Naive B cell (primary cell): ENCODE data around the gene TBC1D32. TPM values are rescaled to one million over a fixed set of nuclear protein-coding genes. Genes with fewer than 3 reads are reported as not detected.
"Not testable (repeated sequence)": the region's sequence is repeated elsewhere in the genome, so short reads cannot be mapped to it uniquely, and the experiment has no call there.

Experiments used
- ATAC-seq, 2 donors: fragments of 150-1000 bp; cut with Tn5 transposase; 2 replicates each; pipeline ENCODE4 v1.10.0; 2021; ENCODE audit warnings: low read depth in 2 of 2, mild to moderate bottlenecking in 2 of 2, moderate library complexity in 2 of 2
- DNase-seq: peaks from one replicate; pipeline ENCODE4 v3.0.0; 2022
- H3K27ac Mint-ChIP-seq, 6 donors: one replicate each; pipeline ENCODE4 v1.8.0; 2020 to 2022; ENCODE audit warnings: mild to moderate bottlenecking in 6 of 6, mixed read lengths in 6 of 6, moderate library complexity in 5 of 6, inconsistent platforms in 2 of 6
- H3K27me3 Mint-ChIP-seq, 3 donors: one replicate each; pipeline ENCODE4 v1.8.0; 2021 to 2022; ENCODE audit warnings: mixed read lengths in 3 of 3, mild to moderate bottlenecking in 1 of 3
- H3K36me3 Mint-ChIP-seq, 2 donors: one replicate each; pipeline ENCODE4 v1.8.0; 2020 to 2022; ENCODE audit warnings: mixed read lengths in 2 of 2, inconsistent platforms in 1 of 2, mild to moderate bottlenecking in 1 of 2
- H3K4me1 Mint-ChIP-seq, 3 donors: one replicate each; pipeline ENCODE4 v1.8.0; 2020 to 2022; ENCODE audit warnings: mixed read lengths in 3 of 3, inconsistent platforms in 1 of 3, mild to moderate bottlenecking in 1 of 3, moderate library complexity in 1 of 3
- H3K4me3 Mint-ChIP-seq, 8 donors: one replicate each; pipeline ENCODE4 v1.8.0; 2020 to 2022; ENCODE audit warnings: mild to moderate bottlenecking in 8 of 8, mixed read lengths in 8 of 8, moderate library complexity in 8 of 8, inconsistent platforms in 2 of 8
- H3K9me3 Mint-ChIP-seq, 7 donors: one replicate each; pipeline ENCODE4 v1.8.0; 2020 to 2022; ENCODE audit warnings: mixed read lengths in 7 of 7, mild to moderate bottlenecking in 5 of 7, inconsistent platforms in 2 of 7, moderate library complexity in 1 of 7
- polyA plus RNA-seq, 6 donors: library from polyadenylated mRNA; unstranded; fragments of 300-500 nt; fragmentation: Illumina TruSeq; gene quantifications; one replicate each; pipeline ENCODE4 v1.2.3, GENCODE V29; 2021; ENCODE audit warnings: low read depth in 6 of 6

TBC1D32 gene
- polyA plus RNA-seq, 6 donors from 2014 or later = 1.2 to 6.0 (median 3.7) TPM

DNA sequence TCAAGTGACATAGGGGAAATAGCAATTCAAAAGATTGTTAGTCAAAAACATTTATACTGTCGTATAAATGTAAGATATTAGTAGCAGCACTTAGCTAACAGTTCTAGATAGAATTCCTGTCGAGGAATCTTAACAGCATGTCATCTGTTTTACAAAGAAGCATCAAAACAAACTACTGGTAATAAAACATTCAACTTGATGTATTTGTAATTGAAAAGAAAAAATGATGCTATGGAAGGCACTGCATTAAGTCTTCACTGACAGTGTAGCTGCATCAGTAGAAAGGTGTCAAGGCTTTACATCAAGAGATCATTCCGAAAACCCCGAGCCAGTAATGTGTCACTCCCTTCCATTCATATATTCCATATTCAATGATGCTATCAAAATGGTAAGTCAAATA, 223.5 kb downstream of the TBC1D32 start:
- no peaks in the 10 kb centered on the region for H3K27me3 Mint-ChIP-seq
- no peak overlapping the region for H3K27ac Mint-ChIP-seq
- DNase-seq (no peak), ATAC-seq (no peak)
- no peaks in the 10 kb centered on the region for H3K4me1 Mint-ChIP-seq
- no peak overlapping the region for H3K4me3 Mint-ChIP-seq
- no peaks in the 10 kb centered on the region for H3K36me3 Mint-ChIP-seq
- no peaks in the 10 kb centered on the region for H3K9me3 Mint-ChIP-seq

DNA sequence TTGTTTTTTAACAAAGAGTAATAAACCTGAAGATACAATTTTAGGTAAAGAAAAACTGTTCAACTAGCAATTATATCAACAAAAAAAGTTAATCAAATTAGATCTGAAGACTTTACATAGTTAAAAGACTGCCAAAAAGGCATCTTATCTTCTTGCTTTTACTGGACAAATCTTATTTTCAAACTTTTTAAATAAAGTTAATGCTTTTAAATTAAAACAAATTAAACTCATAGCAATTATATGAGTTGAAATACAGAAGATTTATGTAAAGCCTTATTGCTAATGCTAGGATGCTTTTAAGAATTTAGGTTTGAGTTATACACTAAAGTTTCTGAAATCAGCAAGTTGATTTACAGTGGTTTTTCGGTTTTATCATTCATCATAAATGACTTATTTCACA, 227.3 kb downstream of the TBC1D32 start:
- peaks cover 0 to 5% of the 10 kb centered on the region in 2 donors for H3K36me3 Mint-ChIP-seq
- no peaks in the 10 kb centered on the region for H3K4me1 Mint-ChIP-seq
- H3K27me3 Mint-ChIP-seq = no peaks in the 10 kb centered on the region
- no peak for DNase-seq
- H3K4me3 Mint-ChIP-seq = no peak overlapping the region
- no peak for ATAC-seq
- H3K9me3 Mint-ChIP-seq = peaks cover 0 to 11% (median 2%) of the 10 kb centered on the region in 7 donors
- no peak overlapping the region for H3K27ac Mint-ChIP-seq

DNA sequence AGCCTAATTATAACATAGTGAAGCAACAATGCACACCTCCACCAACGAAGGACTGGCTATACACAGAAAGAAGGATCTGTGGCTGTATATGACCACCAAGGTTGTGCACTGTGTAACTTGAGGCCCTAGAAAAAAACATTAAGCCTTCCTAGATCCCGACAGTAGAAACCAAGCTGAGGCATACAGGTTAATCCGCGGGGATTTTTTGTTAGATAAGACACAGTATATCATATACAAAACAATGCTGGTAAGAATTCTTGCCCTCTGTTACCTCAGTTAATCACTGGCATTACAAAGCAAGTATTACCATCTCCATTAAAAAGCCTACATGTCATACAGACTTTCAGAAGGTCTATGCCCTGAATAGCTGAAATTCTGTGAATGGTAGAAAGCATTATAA, 228.8 kb downstream of the TBC1D32 start:
- Mint-ChIP-seq H3K27ac (no peak overlapping the region), H3K4me3 (no peak overlapping the region), H3K9me3 (peaks cover 0 to 12% (median 3%) of the 10 kb centered on the region in 7 donors), H3K36me3 (peaks cover 5 to 11% of the 10 kb centered on the region in 2 donors), H3K27me3 (no peaks in the 10 kb centered on the region), H3K4me1 (no peaks in the 10 kb centered on the region)
- ATAC-seq = no peak
- no peak for DNase-seq

DNA sequence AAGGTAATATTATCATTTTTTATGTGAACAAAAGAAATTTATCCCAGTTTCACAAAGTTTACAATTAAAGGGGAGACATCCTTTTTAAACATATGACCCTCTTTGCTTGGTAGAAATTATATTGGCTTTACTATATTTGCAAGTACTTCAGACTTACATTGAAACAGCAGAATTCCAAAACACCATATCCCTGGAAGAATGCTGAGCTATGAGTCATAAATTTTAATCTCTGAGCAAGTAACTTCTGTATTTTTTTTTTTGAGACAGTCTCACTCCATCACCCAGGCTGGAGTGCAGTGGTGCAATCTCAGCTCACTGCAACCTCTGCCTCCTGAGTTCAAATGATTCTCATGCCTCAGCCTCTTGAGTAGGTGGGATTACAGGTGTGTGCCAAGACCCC, 240.4 kb downstream of the TBC1D32 start:
- Mint-ChIP-seq H3K4me1 (no peaks in the 10 kb centered on the region), H3K36me3 (peaks cover 0 to 8% of the 10 kb centered on the region in 2 donors), H3K27me3 (no peaks in the 10 kb centered on the region), H3K9me3 (peaks cover 0 to 5% (median 0%) of the 10 kb centered on the region in 7 donors), H3K27ac (no peak overlapping the region), H3K4me3 (no peak overlapping the region)
- no peak for DNase-seq
- no peak for ATAC-seq

DNA sequence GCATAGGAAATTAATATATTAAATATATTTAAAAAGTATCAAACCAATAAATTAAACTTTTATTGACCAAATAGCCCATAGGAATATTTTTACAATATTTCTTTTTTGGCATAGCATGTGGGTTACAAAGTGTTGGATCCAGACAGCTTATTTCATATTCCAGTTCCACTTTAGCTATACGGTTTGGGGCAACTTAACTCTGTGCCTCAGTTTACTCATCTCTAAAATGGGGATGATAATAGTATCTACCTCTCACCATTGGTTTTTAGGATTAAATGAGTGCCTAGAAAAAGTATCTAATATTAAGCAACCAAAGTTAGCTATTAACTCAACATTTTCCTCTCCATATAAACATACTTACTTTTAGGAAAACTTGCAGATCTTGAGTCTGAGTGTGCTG, 243.8 kb downstream of the TBC1D32 start:
- DNase-seq (no peak), ATAC-seq (no peak)
- Mint-ChIP-seq H3K27me3 (no peaks in the 10 kb centered on the region), H3K27ac (no peak overlapping the region), H3K4me3 (no peak overlapping the region), H3K4me1 (no peaks in the 10 kb centered on the region), H3K36me3 (no peaks in the 10 kb centered on the region), H3K9me3 (no peaks in the 10 kb centered on the region)

DNA sequence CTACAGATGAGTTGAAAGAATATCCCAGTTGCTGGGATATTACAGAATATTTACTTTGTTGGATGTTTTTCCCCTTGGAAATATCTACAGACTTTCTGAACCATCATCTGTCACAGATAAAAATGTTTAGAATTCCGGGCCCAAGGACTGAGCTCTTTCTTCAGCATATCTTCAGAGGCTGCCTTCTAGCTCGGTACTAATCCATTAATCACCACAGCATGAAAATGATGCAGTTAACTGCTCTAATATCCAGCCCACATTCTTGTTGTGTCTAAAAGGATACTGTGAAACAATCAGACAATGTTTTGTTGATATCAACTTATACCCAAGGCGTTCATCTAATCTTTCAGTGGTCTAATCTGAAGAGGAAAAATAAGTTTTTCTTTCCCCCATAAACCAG, 247.4 kb downstream of the TBC1D32 start:
- ATAC-seq (no peak), DNase-seq (no peak)
- Mint-ChIP-seq H3K27ac (no peak overlapping the region), H3K4me1 (no peaks in the 10 kb centered on the region), H3K36me3 (no peaks in the 10 kb centered on the region), H3K4me3 (no peak overlapping the region), H3K9me3 (no peaks in the 10 kb centered on the region), H3K27me3 (no peaks in the 10 kb centered on the region)

DNA sequence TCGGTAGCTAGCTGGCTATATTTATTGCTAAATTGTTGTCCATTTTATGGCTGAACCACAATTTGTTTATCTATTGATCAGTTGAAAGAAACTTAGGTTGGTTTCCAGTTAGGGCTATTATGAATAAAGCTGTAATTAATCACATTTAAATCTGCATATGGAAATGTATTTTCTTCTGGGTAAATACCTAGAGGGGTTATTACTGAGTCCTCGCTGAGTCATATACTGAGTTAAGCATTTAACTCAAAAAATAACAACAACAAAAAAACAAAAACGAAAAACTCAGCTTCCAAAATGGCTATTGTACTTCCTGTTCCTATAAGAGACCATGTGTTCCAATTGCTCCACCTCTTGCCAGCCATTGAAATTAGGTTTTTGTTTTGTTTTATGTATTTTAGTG, 258.2 kb downstream of the TBC1D32 start:
- no peak for DNase-seq
- no peaks in the 10 kb centered on the region for H3K36me3 Mint-ChIP-seq
- H3K27ac Mint-ChIP-seq = no peak overlapping the region
- peaks cover 0 to 2% (median 0%) of the 10 kb centered on the region in 7 donors for H3K9me3 Mint-ChIP-seq
- no peaks in the 10 kb centered on the region for H3K27me3 Mint-ChIP-seq
- H3K4me3 Mint-ChIP-seq = no peak overlapping the region
- peaks cover 0 to 3% (median 0%) of the 10 kb centered on the region in 3 donors for H3K4me1 Mint-ChIP-seq
- ATAC-seq = no peak

DNA sequence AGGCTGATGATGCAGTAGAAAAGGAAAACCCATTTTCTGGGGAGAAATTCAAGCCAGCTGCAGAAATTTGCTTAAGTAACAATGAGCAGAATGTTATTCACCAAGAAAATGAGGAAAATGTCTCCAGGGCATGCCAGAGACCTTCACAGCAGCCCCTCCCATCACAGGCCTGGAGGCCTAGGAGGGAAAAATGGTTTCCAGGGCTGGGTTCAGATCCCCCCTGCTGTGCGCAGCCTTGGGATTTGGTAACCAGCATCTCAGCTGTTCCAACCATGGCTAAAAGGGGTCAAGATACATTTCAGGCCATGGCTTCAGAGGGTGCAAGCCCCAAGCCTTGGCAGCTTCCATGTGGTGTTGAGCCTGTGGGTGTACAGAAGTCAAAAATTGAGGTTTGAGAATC, 265.5 kb downstream of the TBC1D32 start:
- not testable (repeated sequence) for H3K27ac Mint-ChIP-seq, H3K4me1 Mint-ChIP-seq, DNase-seq, ATAC-seq, H3K27me3 Mint-ChIP-seq, H3K4me3 Mint-ChIP-seq
- Mint-ChIP-seq H3K36me3 (peaks cover 8 to 10% of the 10 kb centered on the region in 2 donors), H3K9me3 (peaks cover 9 to 35% (median 21%) of the 10 kb centered on the region in 7 donors)

DNA sequence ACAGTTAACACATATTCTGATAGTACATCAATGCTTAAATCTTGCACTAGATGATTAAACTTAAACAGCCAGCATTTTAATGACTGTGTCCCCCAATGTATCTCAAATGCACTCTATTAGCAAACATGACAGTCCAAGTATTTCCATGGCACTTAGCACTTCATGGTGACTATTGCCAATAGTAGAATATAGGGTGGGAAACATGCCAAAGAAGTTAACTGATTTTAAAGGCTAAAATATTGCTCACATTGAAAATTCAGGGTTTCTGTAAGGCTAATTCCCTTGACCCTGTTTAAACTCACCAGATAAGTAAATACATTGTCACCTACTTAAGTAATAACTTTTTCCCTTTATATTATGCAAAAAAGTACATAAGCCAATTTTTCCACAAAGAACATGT, 266.9 kb downstream of the TBC1D32 start:
- Mint-ChIP-seq H3K27ac (no peak overlapping the region), H3K27me3 (peaks cover 0 to 10% (median 0%) of the 10 kb centered on the region in 3 donors), H3K4me3 (no peak overlapping the region), H3K36me3 (peaks cover 10 to 15% of the 10 kb centered on the region in 2 donors), H3K4me1 (no peaks in the 10 kb centered on the region), H3K9me3 (peaks cover 13 to 48% (median 31%) of the 10 kb centered on the region in 7 donors)
- ATAC-seq (no peak), DNase-seq (no peak)

DNA sequence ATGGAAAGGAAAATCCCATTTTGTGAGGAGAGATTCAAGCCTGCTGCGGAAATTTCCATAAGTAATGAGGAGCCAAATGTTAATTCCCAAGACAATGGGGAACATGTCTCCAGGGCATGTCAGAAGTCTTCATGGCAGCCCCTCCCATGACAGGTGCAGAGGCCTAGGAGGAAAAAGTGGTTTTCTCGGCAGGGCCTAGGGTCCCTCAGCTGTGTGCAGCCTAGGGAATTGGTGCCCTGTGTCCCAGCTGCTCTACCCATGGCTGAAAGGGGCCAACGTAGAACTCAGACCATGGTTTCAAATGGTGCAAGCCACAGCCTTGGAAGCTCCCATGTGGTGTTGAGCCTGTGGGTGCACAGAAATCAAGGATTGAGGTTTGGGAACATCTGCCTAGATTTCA, 269.9 kb downstream of the TBC1D32 start:
- no peak overlapping the region for H3K27ac Mint-ChIP-seq
- peaks cover 0 to 11% (median 0%) of the 10 kb centered on the region in 3 donors for H3K27me3 Mint-ChIP-seq
- no peak overlapping the region for H3K4me3 Mint-ChIP-seq
- no peak for ATAC-seq
- peaks cover 13 to 39% (median 22%) of the 10 kb centered on the region in 7 donors for H3K9me3 Mint-ChIP-seq
- DNase-seq = no peak
- H3K4me1 Mint-ChIP-seq = no peaks in the 10 kb centered on the region
- H3K36me3 Mint-ChIP-seq = peaks cover 7 to 10% of the 10 kb centered on the region in 2 donors

DNA sequence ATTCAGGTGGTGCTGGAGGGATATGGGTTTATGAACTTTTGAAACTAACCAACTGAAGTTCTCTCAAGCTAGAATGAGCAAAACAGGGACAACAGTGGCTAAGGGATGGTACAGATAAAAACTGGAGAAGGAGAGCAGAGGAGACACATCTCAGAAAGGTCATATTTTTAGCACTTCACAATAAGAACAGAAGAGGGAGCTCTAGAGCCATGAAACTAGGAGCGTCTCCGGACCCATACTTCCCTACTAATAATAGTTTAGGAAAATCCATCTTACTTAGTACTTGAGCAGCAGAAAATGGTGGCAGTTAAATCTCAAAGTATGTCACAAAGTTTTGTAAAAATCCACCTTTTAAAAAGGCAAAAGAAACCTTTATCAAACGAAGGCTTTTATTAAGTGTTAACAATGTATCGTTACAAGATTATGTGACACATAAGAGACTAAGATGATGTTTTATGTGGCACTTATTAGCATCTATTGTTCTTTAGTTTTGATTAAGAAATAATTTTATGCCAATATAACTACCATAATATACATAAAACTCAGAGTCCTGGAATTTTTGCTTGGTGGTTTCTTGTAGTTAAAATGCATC, 278.6 kb downstream of the TBC1D32 start:
- ATAC-seq (peak in 1 of 2 donors; percentile 40), DNase-seq (peak; percentile 3)
- Mint-ChIP-seq H3K9me3 (no peaks in the 10 kb centered on the region), H3K4me1 (no peaks in the 10 kb centered on the region), H3K27ac (no peak overlapping the region), H3K36me3 (no peaks in the 10 kb centered on the region), H3K27me3 (no peaks in the 10 kb centered on the region), H3K4me3 (no peak overlapping the region)

DNA sequence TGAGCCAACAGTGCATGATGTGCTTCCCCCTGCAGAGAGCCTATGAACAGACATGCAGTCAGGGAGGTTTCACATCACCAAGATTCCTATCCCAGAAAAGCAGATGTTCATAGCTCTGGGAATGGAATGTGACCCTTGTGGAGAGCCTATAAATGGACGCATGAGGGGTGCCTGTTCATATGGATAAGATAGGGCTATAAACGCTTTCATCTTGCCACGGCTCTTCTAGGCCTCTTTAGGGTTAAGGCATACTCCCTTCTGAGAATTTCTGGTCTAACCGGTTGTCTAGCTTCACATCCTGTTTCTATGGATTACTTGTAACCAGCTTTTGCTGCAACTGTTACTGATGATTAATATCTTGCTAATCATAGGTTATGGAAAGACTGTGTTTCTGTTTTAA, 285.7 kb downstream of the TBC1D32 start:
- not testable (repeated sequence) for DNase-seq, H3K36me3 Mint-ChIP-seq, H3K27me3 Mint-ChIP-seq, H3K9me3 Mint-ChIP-seq, H3K27ac Mint-ChIP-seq, ATAC-seq, H3K4me1 Mint-ChIP-seq, H3K4me3 Mint-ChIP-seq

DNA sequence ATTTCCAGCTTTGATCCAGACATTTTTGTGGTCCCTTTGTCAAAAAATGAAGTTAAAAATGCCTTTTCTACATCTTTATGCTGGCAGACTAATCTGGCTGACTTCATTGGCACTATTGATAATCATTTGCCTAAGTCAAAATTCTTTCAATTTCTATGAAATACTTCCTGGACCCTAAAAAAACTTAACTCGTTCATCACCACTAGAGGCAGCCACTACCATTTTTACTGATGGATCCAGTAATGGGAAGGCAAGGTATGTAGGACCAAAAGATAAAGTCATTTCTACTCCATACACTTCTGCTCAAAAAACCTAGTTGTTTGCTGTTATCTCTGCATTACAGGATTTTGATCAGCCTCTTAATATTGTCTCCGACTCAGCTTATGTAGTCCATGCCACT, 289.4 kb downstream of the TBC1D32 start:
- H3K27ac Mint-ChIP-seq, H3K4me1 Mint-ChIP-seq, DNase-seq, H3K4me3 Mint-ChIP-seq, ATAC-seq, H3K36me3 Mint-ChIP-seq, H3K27me3 Mint-ChIP-seq, H3K9me3 Mint-ChIP-seq: not testable (repeated sequence)

DNA sequence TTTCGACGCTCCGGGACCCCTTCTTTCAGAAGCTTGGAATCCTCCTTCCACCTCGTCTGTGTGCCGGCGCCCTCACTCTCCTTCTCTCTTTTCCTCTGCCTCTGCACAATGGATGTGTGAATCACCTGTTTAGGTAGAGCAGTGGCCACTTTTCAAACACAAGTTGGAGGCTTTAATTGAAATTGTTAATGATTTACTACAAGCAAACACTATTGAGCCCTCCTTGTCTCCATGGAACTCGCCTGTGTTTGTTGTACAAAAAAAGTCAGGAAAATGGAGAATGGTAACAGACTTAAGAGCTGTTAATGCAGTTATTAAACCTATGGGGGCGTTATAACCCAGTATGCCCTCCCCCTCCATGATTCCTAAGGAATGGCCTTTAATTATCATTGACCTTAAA, 290.6 kb downstream of the TBC1D32 start:
- DNase-seq, H3K9me3 Mint-ChIP-seq, H3K4me1 Mint-ChIP-seq, ATAC-seq, H3K27ac Mint-ChIP-seq, H3K4me3 Mint-ChIP-seq, H3K36me3 Mint-ChIP-seq, H3K27me3 Mint-ChIP-seq: not testable (repeated sequence)

DNA sequence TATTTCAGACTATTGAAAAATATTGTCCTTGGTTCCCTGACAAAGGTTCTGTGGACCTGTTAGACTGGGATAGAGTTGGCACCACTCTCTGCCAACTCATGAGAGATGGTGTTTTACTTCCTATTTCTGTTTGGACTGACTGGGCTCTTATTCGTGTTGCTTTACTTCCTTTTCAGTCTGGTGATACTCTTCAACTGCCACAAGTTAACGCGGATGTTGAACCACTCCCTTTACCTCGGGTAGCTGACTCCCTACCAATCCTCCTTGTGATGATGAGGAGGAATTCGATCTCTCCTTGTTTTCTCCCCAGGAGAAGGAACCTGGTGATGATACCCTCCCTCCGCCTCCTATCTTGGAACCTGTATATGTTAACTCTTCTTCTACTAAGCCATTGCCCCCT, 291.1 kb downstream of the TBC1D32 start:
- not testable (repeated sequence) for DNase-seq, H3K27me3 Mint-ChIP-seq, H3K4me3 Mint-ChIP-seq, H3K9me3 Mint-ChIP-seq, ATAC-seq, H3K36me3 Mint-ChIP-seq, H3K4me1 Mint-ChIP-seq
- peak overlapping the region in 1 of 6 donors; percentile 47 for H3K27ac Mint-ChIP-seq
